Measurements from ENCODE around the gene C16orf92. TPM values are rescaled to one million over a fixed set of nuclear protein-coding genes. Genes with fewer than 3 reads are reported as not detected.
"Not testable (repeated sequence)": the region's sequence is repeated elsewhere in the genome, so short reads cannot be mapped to it uniquely, and the experiment has no call there.

C16orf92 gene
- total RNA-seq, 1 experiment from 2014 or later: not detected

GRCh38 chr16:30033270-30033669, 10.3 kb downstream of the C16orf92 start:
- intact Hi-C loops (cut with micrococcal nuclease; ENCODE audit: unreplicated experiment): no loop called here
- Histone ChIP-seq H3K9me2 (ENCODE audit: insufficient read depth) (no peaks in the 10 kb centered on the region), H4K20me1 (ENCODE audit: insufficient read depth) (no peaks in the 10 kb centered on the region), H3K4me1 (replicated peaks; ENCODE audit: insufficient read depth) (no peaks in the 10 kb centered on the region), H3F3A (ENCODE audit: insufficient read depth, low read depth) (0 out of 2 replicates have a peak, but pooled peaks cover 2% of the 10 kb centered on the region), H3K27ac (no peak overlapping the region), H3K4me3 (no peak overlapping the region), H3K9me3 (ENCODE audit: insufficient read depth, low read depth) (no peaks in the 10 kb centered on the region), H2AFZ (no peak overlapping the region), H3K4me2 (no peak overlapping the region), H3K36me3 (ENCODE audit: low read depth) (no peaks in the 10 kb centered on the region), H3K79me2 (ENCODE audit: low read depth) (no peaks in the 10 kb centered on the region), H3K27me3 (ENCODE audit: insufficient read depth, low read depth) (peaks cover 34% of the 10 kb centered on the region)
- no peak for DNase-seq
- BruUV-seq (replicated peaks): no TSS peak
- POLR2A ChIA-PET (ENCODE audit: unreplicated experiment): no interaction called here
- TF ChIP-seq EZH2 (IDR thresholded peaks at IDR 0.05; ENCODE audit: low read depth): no peak
- no peak for TF ChIP-seq CTCF (conservative IDR thresholded peaks at IDR 0.05)
- CTCF ChIA-PET: no interaction called here

- H3K4me3 ChIP-seq: no peak overlapping the region
- no peak overlapping the region for H3K4me2 ChIP-seq
- no peak overlapping the region for H2AFZ ChIP-seq
- ChIA-PET POLR2A (ENCODE audit: unreplicated experiment) (interaction anchor here (0.5 kb wide), 1 partner anchor 10 kb away, joined by 7 read pairs; no protein-coding TSS in a partner anchor), CTCF (interaction anchor here (0.6 to 0.9 kb wide), 4 partner anchors 9 to 640 kb away, joined by 3 to 6 read pairs (median 4); partner anchors contain the start of gene TLCD3B)
- no peaks in the 10 kb centered on the region for H3K9me2 ChIP-seq (ENCODE audit: insufficient read depth)
- BruUV-seq (replicated peaks): no TSS peak
- no peaks in the 10 kb centered on the region for H3F3A ChIP-seq (ENCODE audit: insufficient read depth, low read depth)
- H3K79me2 ChIP-seq (ENCODE audit: low read depth): no peaks in the 10 kb centered on the region
- H4K20me1 ChIP-seq (ENCODE audit: insufficient read depth): no peaks in the 10 kb centered on the region
- H3K36me3 ChIP-seq (ENCODE audit: low read depth): no peaks in the 10 kb centered on the region
- H3K9me3 ChIP-seq (ENCODE audit: insufficient read depth, low read depth): no peaks in the 10 kb centered on the region
- intact Hi-C loops (cut with micrococcal nuclease; ENCODE audit: unreplicated experiment): no loop called here
- no peak for DNase-seq
- no peak overlapping the region for H3K27ac ChIP-seq
- no peak for TF ChIP-seq CTCF (conservative IDR thresholded peaks at IDR 0.05)
- TF ChIP-seq EZH2 (IDR thresholded peaks at IDR 0.05; ENCODE audit: low read depth): no peak
- no peaks in the 10 kb centered on the region for H3K27me3 ChIP-seq (ENCODE audit: insufficient read depth, low read depth)
- 0 out of 2 replicates have a peak, but pooled peaks cover 3% of the 10 kb centered on the region for H3K4me1 ChIP-seq (replicated peaks; ENCODE audit: insufficient read depth)
These were observed 17.2 kb downstream of the C16orf92 start for GRCh38 chr16:30040221-30040620.

GRCh38 chr16:30040690-30041089, 17.7 kb downstream of the C16orf92 start:
- POLR2A ChIA-PET (ENCODE audit: unreplicated experiment): interaction anchor here (0.6 to 0.7 kb wide), 2 partner anchors 46 to 1116 kb away, joined by 3 to 6 read pairs; partner anchors contain the start of gene RABEP2
- CTCF ChIA-PET: interaction anchor here (0.7 kb wide), 2 partner anchors 15 to 362 kb away, joined by 3 read pairs; no protein-coding TSS in a partner anchor
- H3K9me3 ChIP-seq (ENCODE audit: insufficient read depth, low read depth); H3K27me3 ChIP-seq (ENCODE audit: insufficient read depth, low read depth); H3K27ac ChIP-seq; BruUV-seq (replicated peaks); H2AFZ ChIP-seq; H4K20me1 ChIP-seq (ENCODE audit: insufficient read depth); H3K9me2 ChIP-seq (ENCODE audit: insufficient read depth); H3K79me2 ChIP-seq (ENCODE audit: low read depth); intact Hi-C loops (cut with micrococcal nuclease; ENCODE audit: unreplicated experiment); H3K4me1 ChIP-seq (replicated peaks; ENCODE audit: insufficient read depth); DNase-seq; H3K36me3 ChIP-seq (ENCODE audit: low read depth); H3K4me2 ChIP-seq; H3F3A ChIP-seq (ENCODE audit: insufficient read depth, low read depth); H3K4me3 ChIP-seq: not testable (repeated sequence)

- TF ChIP-seq CTCF (conservative IDR thresholded peaks at IDR 0.05) (peak; percentile 74), EZH2 (IDR thresholded peaks at IDR 0.05; ENCODE audit: low read depth) (no peak)
- Histone ChIP-seq H3K4me2 (no peak overlapping the region), H3K79me2 (ENCODE audit: low read depth) (no peaks in the 10 kb centered on the region), H3K4me3 (no peak overlapping the region), H2AFZ (no peak overlapping the region), H3K9me2 (ENCODE audit: insufficient read depth) (no peaks in the 10 kb centered on the region), H3F3A (ENCODE audit: insufficient read depth, low read depth) (no peaks in the 10 kb centered on the region), H3K27me3 (ENCODE audit: insufficient read depth, low read depth) (no peaks in the 10 kb centered on the region), H3K27ac (no peak overlapping the region), H3K36me3 (ENCODE audit: low read depth) (no peaks in the 10 kb centered on the region), H4K20me1 (ENCODE audit: insufficient read depth) (no peaks in the 10 kb centered on the region), H3K9me3 (ENCODE audit: insufficient read depth, low read depth) (no peaks in the 10 kb centered on the region), H3K4me1 (replicated peaks; ENCODE audit: insufficient read depth) (0 out of 2 replicates have a peak, but pooled peaks cover 3% of the 10 kb centered on the region)
- POLR2A ChIA-PET (ENCODE audit: unreplicated experiment): no interaction called here
- intact Hi-C loops (cut with micrococcal nuclease; ENCODE audit: unreplicated experiment): no loop called here
- CTCF ChIA-PET: interaction anchor here (0.6 kb wide), 1 partner anchor 137 kb away, joined by 4 read pairs; no protein-coding TSS in a partner anchor
- no TSS peak for BruUV-seq (replicated peaks)
- no peak for DNase-seq
These were observed 18.8 kb downstream of the C16orf92 start for GRCh38 chr16:30041841-30042240.
